HS-27A (cell line): ENCODE measurements around the gene USP17L29.
"Not testable (repeated sequence)": the region's sequence is repeated elsewhere in the genome, so short reads cannot be mapped to it uniquely, and the experiment has no call there.

Experiments used
- DNase-seq: peaks from one replicate; pipeline ENCODE4 v3.0.0-alpha.2; 2012; ENCODE audit warnings: low read depth, missing footprints

The USP17L29 gene

GRCh38 chr4:9353338-9353737 lies at the start of gene USP17L29:
USP17L29 (plus strand) TSS chr4:9353638; CDS start chr4:9353638, 0 bp downstream.
- DNase-seq: not testable (repeated sequence)

- DNase-seq: not testable (repeated sequence)
Observed at GRCh38 chr4:9324191-9324590, 29.2 kb upstream of the USP17L29 start.

GRCh38 chr4:9324865-9325264 lies 28.6 kb upstream of the USP17L29 start, which contains the start of gene USP17L24:
USP17L24 (plus strand) TSS chr4:9325165; CDS start chr4:9325165, 0 bp downstream.
- not testable (repeated sequence) for DNase-seq

- not testable (repeated sequence) for DNase-seq
Observed at GRCh38 chr4:9329611-9330010, 23.8 kb upstream of the USP17L29 start, which contains the start of gene USP17L25. USP17L25 (plus strand) TSS chr4:9329911; CDS start chr4:9329911, 0 bp downstream.

GRCh38 chr4:9334358-9334757 lies 19.1 kb upstream of the USP17L29 start, which contains the start of gene USP17L26:
USP17L26 (plus strand) TSS chr4:9334658; CDS start chr4:9334658, 0 bp downstream.
- not testable (repeated sequence) for DNase-seq

- DNase-seq: not testable (repeated sequence)
Observed at GRCh38 chr4:9339103-9339502, 14.3 kb upstream of the USP17L29 start, which contains the start of gene USP17L5. USP17L5 (plus strand) TSS chr4:9339403; CDS start chr4:9339403, 0 bp downstream.

GRCh38 chr4:9343848-9344247 lies 9.6 kb upstream of the USP17L29 start, which contains the start of gene USP17L27:
USP17L27 (plus strand) TSS chr4:9344148; CDS start chr4:9344148, 0 bp downstream.
- not testable (repeated sequence) for DNase-seq

GRCh38 chr4:9348593-9348992 lies 4.8 kb upstream of the USP17L29 start, which contains the start of gene USP17L28:
USP17L28 (plus strand) TSS chr4:9348893; CDS start chr4:9348893, 0 bp downstream.
- DNase-seq: not testable (repeated sequence)

- not testable (repeated sequence) for DNase-seq
Observed at GRCh38 chr4:9350866-9351265, 2.6 kb upstream of the USP17L29 start.

GRCh38 chr4:9362829-9363228 lies 9.4 kb downstream of the USP17L29 start, which contains the start of gene USP17L30:
USP17L30 (plus strand) TSS chr4:9363129; CDS start chr4:9363129, 0 bp downstream.
- not testable (repeated sequence) for DNase-seq

- DNase-seq: not testable (repeated sequence)
Observed at GRCh38 chr4:9379881-9380280, 26.4 kb downstream of the USP17L29 start.

- not testable (repeated sequence) for DNase-seq
Observed at GRCh38 chr4:9381012-9381534, 27.6 kb downstream of the USP17L29 start.

- DNase-seq: no peak
Observed at GRCh38 chr4:9384126-9384525, 30.7 kb downstream of the USP17L29 start.

- DNase-seq: not testable (repeated sequence)
Observed at GRCh38 chr4:9389001-9389400, 35.6 kb downstream of the USP17L29 start.
